ENCODE measurements around the gene NSD1.
"Not testable (repeated sequence)": the region's sequence is repeated elsewhere in the genome, so short reads cannot be mapped to it uniquely, and the experiment has no call there.

NSD1 gene

DNA sequence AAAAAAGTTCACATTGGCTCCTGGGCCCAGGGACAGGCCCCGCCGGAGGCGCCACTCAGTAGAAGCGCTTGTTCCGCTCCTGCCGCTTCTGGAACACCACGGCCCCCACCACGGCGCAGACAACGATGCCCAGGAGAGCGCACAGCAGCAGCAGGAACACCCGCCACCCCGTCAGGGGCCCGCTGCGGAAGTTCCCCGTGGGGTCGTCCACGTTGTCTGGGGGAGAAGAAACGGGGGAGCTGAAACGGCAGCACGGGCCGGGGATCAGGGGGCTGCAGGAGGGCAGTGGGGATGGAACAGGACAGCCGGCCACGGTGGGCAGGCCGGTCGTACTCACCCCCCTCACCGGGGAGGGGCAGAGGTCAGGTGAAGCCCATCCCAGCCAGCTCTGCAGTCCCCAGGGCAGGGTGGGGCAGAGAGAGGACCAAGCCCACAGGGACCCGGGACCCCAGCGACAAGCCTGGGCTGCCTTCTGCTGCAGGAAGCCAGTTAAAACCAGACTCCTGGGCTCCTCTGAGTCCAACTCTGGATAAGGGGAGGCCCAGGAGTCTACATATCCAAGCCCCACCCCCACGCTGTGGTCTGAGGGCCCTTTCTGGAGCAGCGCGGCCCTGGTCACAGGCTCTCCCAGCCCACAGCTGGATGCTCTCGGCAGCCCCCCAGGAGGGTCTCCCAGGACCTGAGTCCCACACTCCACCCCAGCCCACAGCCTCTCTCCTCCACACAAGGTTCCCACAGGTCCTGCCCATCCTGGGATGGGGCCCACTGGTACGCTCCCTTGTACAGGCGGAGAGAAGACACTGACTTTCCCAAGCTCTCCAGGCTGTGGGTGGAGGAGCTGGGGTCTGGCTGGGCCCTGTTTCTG is 198.7 kb downstream of the NSD1 start:
- no peak for DNase-seq

DNA sequence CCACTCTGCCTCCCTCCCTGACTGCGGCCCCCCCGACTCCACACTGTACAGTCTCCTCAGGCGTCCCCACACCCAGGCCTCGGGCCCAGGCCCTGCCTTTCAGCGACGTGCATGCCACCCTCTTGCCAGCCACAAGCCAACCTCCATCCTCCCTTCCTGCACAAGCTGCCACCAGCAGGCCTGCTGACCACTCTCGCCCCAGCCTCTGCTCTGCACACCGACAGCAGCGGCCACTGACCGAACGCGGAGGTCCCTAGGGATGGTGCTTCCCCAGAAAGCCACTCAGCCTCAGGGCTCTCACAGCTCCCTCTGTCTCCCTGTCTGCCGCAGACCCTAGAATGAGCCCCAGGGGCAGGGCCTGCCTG is 199.3 kb downstream of the NSD1 start:
- no peak for DNase-seq

DNA sequence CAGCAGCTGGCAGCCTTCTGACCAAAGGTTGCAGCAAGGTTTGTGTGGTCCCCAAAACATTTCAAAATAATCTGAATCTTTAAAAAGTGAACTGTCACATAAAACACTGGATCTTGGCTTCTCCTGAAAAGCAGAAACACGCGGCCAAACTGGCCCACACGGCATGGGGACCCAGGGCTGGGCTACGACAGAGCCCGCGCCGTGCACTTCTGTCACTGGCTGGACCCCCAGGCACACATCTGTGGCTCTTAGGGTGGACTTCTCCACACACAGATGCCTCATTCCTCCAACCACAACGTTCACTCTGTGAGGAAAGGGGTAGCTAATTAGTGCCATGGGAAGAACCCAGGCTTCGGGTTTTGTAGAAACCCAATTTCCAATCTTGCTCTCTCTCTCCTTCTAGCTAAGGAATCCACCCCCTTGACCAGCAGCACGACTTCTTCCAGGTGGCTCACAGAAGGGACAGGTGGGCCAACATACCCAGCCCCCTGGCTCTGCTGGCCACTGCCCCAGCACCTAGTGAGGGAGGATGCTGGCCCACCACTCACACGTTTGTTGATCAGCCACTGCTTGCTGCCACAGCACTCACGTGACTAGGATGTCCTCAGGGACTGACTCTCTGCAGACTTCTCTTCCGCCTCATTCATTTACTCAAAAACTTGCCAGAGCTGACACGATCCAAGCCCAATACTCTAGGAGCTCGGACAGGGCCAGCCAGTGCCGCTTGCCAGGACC is 200.0 kb downstream of the NSD1 start:
- no peak for DNase-seq

DNA sequence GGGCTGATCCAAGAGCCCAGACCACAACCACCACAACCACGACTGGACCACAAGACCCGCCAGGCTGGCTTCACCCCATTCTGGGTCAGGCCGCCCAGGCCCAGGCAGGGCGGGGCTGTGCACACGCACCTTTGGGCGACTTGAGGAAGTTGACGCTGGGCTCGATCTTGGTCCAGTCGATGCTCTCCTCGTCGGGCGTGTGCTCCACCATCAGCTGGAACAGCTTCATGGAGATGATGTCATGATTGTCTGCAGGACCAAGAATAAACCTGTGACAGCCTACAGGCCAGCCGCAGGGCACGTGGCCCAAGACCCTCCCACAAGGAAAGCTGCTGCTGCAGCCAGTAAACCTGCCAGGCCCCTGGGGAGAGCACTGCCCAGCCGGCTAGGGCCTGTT is 200.6 kb downstream of the NSD1 start:
- DNase-seq = no peak

DNA sequence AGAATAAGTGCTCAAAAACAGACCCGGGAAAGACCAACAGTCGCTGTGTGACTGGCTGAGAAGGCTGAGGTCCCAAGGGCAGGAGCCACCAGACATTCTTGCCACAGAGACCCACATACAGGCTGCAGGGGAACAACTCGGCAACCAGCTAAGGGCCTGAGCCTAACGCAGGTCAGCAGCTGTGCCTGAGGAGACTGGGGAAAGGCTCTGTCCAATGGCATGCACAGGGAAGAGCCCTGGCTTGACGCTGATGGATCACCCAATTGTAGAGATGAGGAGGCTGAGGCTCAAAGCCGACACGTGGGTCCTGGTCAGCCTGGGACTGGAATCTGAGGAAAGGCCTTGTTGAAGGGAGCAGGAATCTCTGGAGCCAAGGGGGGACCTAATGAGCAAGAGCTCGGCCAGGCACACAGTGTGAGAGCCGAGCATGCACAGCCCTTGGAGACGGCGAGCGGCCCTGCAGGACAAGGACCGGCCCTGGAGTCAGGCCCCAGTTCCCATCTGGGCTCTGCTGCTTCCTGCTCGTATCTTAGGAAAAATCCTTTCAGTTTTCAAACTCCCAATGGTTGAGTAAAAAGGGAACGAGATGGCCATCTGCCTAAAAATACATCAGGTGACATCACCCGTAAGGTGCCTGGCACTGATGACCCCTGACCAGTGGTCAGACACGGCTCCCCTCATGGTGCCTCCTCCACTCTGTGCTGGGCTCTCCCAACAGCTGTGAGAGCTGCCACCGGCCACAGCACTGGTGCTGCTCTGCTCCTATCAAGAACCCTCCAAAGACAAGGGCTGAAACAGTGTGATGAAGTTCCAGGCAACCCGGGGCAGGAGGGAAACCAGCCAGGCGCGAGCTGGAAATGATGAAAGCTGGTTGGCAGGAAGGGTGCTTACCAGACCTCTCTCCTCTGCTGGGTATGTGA is 201.5 kb downstream of the NSD1 start:
- DNase-seq = no peak

DNA sequence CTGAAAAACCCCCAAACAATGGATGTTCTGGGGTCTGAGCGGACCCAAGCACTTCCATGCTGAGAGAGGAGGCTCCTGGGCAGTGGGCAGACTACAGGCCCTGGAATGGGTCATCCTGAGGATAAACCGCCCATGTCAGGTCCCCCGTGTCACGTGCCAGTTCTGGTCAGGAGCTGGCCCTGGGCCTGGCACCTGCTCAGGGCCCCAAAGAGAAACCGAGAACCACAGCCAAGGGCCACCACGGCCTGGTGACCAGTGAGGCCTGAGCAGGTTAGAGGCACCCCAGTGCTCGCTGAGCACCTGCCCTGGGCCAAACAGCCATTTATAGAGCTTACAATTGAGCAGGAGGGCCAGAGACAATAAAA is 202.1 kb downstream of the NSD1 start:
- DNase-seq = no peak

DNA sequence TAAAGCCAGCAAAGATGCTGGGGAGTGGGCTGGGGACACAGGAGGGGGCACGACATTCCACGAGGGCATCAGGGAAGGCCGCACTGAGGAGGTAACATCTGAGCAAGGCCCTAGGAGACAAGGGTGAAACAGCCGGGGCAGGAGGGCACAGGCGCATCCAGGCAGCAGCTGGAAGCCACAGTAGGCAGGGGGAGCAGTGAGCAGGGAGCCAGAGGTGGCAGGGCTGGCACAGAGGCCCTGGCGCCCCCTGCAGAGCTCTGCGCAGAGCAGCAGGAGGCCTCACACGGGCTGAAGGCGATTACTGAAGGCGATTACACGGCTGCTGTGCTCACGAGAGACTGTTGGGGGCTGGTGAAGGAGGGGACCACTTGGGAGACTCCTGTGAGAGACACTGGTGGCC is 202.5 kb downstream of the NSD1 start:
- no peak for DNase-seq

DNA sequence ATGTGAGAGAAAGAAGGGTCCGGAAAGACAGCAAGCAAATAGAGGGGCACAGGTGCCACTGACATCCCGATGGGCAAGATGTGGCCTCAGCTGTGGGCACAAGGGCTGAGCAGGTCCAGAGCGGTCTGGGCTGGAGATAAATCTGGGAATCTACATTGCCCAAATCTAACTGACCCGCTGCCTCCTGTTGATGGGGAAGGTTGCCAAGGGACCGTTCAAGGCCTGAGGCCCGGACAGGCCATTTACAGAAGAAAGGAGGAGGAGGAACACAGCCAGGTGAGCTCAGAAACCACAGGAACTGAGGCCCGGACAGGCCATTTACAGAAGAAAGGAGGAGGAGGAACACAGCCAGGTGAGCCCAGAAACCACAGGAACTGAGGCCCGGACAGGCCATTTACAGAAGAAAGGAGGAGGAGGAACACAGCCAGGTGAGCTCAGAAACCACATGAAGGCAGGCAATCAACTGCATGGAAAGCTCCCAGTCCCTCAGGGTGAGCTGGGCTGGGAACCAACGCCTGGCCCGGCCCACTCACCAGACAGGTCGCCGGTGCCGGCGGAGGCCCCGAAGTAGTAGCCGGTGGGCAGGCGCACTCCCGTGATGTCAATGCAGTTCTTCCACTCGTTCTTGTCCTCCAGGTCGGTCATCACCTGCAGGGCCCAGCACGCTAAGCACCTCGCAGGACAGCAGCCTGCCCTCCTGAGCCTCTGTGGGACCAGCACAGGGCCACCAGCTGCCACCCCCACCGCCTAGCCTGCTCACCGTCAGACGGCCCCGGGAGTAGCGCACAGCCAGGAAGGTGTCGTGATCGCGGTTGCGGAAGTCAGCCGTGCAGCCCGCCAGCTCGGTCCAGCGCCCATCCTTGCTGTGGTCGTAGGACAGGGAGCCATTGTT is 203.3 kb downstream of the NSD1 start:
- no peak for DNase-seq

DNA sequence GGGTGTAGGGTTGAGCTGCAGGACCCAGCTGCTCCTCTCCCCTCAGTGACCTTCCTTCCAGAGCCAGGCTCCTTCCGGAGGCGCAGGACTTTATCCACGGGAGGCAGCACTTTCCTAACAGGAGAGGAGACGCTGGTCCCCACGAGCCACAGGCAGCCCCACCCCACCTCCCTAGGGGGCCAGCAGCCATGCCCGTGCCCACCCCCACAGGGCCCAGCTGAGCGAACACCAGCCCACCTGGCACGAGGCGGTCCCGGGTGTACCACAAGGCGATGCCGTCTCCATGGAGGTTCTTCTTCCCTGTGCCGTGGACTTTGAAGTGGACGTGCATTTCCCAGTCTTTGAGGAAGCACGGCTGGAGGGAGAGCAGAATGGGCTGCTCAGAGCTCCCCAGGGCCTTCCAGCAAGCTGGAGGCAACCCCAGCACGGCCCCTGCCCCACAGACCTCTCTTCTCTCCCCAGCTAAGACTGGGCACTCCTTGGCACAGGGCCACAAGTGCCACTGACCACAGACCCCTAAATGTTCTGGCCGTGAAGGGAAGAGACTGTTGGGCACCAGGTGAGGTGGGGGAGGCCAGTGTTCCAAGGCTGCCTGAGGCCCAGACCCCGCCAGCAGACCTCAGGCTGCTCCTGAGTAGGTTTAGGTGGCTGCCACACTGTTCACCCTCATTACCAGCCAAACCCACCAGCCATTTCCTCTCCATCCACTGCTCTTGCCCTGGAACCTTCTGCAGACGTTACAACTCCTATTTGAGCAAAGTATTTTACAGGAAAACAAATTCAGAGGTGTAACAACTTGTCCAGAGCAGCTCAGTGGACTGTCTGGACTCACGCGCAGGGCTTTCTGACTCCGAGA is 204.9 kb downstream of the NSD1 start:
- DNase-seq = no peak

DNA sequence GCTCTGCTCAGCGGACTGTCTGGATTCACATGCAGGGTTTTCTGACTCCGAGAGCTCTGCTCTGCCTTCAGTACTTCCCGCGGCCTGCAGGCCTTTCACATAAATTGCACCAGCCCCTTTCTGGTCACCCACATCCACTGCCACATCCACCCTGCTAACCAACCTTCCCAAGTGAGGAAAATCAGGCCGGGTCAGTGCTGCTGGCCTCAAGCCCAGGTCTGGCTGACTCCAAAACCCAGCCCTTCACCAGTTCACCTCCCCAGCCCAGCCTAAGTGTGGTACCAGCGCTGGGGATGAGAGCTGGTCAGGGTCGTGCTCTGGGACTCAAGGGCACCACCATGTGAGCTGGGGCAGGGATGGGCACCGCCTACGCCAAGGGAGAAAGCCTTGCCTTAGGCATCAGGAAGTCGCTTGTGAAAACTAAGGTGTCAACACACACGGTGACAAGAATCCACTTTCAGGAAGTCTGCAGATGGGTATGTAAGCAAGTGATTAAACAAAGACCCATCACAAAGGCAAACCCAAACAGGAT is 205.6 kb downstream of the NSD1 start:
- no peak for DNase-seq

DNA sequence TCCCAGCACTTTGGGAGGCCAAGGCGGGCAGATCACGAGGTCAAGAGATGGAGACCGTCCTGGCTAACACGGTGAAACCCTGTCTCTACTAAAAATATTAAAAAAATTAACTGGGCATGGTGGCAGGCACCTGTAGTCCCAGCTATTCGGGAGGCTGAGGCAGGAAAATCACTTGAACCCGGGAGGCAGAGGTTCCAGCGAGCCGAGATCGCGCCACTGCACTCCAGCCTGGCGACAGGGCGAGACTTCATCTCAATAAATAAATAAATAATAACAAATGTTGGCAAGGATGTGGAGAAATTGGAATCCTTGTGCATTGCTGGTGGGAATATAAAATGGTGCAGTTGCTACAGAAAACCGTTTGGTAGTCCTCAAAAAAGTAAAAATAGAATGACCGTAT is 209.4 kb downstream of the NSD1 start:
- not testable (repeated sequence) for DNase-seq

DNA sequence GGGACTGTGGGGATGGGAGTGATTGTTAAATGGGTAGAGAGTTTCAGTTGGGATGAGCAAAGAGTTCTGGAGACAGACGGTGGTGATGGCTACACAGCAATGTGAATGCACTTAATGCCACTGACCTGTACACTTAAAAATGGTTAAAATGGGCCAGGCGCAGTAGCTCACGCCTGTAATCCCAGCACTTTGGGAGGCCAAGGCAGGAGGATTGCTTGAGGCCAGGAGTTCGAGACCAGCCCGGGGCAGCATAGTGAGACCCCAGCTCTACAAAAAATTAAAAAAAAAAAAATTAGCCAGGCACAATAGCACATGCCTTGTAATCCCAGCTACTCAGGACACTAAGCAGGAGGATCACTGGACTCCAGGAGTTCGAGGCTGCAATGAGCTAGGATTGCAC is 210.2 kb downstream of the NSD1 start:
- no peak for DNase-seq

DNA sequence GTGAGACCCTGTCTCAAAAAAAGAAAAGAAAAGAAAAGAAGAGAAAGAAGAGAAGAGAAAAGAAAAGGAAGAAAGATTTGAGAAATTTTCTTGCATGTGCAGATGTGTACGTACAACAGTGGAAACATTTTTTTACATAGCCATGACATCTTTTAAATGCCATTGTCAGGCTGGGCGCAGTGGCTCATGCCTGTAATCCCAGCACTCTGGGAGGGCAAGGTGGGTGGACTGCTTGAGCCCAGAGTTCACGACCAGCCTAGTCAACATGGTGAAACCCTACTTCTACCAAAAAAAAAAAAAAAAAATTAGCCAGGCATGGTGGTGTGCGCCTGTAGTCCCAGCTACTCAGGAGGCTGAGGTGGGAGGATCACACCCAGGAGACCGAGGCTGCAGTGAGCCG is 211.3 kb downstream of the NSD1 start:
- no peak for DNase-seq

DNA sequence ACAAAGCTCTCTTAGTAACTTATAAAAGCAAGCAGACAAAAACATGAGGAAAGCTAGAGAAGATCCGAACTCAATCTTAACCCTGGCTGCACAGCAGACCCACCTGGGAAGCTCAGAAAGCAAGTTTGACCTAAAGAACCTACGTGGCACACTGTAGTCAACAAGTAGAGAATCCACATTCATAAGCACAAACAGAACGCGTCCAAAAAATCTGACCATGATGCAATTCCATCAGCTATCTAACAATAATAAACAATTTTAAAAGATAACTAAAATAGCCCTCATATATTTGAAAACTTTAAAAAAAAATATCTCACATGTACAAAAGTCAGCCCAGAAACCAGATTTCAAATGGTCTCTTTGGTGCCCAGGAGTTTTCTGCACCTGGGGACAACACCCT is 213.2 kb downstream of the NSD1 start:
- DNase-seq = no peak

DNA sequence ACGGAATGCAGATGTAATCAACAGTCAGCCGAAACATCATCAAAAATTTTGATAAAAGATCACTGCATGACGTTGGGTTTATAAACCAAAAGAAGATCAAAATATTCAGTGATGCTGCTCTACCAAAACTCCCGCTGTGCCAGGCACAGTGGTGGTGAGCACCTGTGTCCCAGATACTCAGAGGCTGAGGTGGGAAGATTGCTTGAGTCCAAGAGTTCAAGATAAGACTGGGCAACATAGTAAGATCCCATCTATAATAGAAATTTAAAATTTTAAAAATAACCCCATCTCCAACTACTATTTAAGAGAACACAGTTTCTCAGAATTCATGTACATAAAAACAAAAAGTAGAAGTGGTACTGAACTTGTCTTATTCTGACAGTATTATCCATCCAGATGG is 214.1 kb downstream of the NSD1 start:
- DNase-seq = no peak

DNA sequence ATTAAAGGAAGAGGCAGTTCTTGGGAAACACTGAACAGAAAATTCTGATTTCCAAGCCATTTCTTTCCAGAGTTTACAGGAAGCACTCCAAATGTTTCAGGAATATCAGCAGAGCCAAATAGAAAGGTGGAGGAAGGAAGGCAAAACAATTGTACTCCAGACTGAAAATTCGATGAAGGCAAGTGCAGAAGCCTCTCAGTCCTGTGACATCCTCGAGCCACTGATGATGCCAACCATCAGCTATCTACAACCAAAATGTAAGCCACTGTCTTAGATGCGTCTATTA is 215.7 kb downstream of the NSD1 start:
- DNase-seq = no peak

DNA sequence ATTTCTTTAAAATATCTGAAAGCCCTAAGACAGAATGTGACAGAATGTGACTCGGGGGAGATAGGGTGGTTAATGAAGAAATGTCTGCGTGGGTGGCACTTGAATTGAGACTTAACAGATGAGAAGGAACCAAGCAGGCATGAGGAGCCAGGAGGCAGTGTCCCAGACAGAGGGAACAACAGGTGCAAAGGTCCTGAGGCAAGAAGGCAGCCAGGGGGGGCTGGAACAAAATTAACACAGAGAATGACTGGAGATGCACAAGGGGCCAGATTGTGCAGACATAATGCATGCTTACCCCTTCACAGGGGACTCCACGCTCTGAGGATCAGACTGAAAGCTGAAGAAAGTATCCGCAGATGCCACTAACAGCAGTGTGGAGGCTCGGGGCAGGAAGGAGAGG is 216.2 kb downstream of the NSD1 start:
- DNase-seq = no peak

All from NCI-H1417 treated with DMSO at 0.1 percent for 48 hours (cell line).